Stomach smooth muscle (tissue), 2 donors: ENCODE measurements around the gene EN2.

ENCODE experiments used
- H3K27ac ChIP-seq: one replicate; pipeline ENCODE4 v1.7.0; 2013; ENCODE audit warnings: mild to moderate bottlenecking, low read length, inconsistent platforms
- H3K27me3 ChIP-seq, 2 donors: one replicate each; pipeline ENCODE4 v1.7.0; 2013; ENCODE audit warnings: low read length in 2 of 2; ENCODE audit not compliant: insufficient read depth in 2 of 2, control insufficient read depth in 1 of 2
- H3K36me3 ChIP-seq, 2 donors: one replicate each; pipeline ENCODE4 v1.7.0; 2013; ENCODE audit warnings: low read length in 2 of 2; ENCODE audit not compliant: control insufficient read depth in 2 of 2, insufficient read depth in 2 of 2
- H3K4me1 ChIP-seq: one replicate; pipeline ENCODE4 v1.7.0; 2013; ENCODE audit warnings: low read length; ENCODE audit not compliant: control insufficient read depth, insufficient read depth
- H3K4me3 ChIP-seq, 2 donors: one replicate each; pipeline ENCODE4 v1.7.0; 2013; ENCODE audit warnings: low read length in 2 of 2
- H3K9ac ChIP-seq, 2 donors: one replicate each; pipeline ENCODE4 v1.7.0; 2013; ENCODE audit warnings: low read length in 2 of 2, mild to moderate bottlenecking in 1 of 2
- H3K9me3 ChIP-seq, 2 donors: one replicate each; pipeline ENCODE4 v1.7.0; 2013; ENCODE audit warnings: low read length in 2 of 2; ENCODE audit not compliant: control insufficient read depth in 2 of 2
- donor health status: healthy.
- donor health status: Pancreatic carcinoma.

The EN2 gene

GRCh38 chr7:155418941-155419755 lies 38.8 kb upstream of the EN2 start:
- H3K4me1 ChIP-seq: no peaks in the 10 kb centered on the region
- no peak overlapping the region for H3K4me3 ChIP-seq
- no peak overlapping the region for H3K9ac ChIP-seq
- H3K27me3 ChIP-seq: peaks cover 14 to 26% of the 10 kb centered on the region in 2 donors
- no peaks in the 10 kb centered on the region for H3K9me3 ChIP-seq
- H3K36me3 ChIP-seq: no peaks in the 10 kb centered on the region
- no peak overlapping the region for H3K27ac ChIP-seq

DNA sequence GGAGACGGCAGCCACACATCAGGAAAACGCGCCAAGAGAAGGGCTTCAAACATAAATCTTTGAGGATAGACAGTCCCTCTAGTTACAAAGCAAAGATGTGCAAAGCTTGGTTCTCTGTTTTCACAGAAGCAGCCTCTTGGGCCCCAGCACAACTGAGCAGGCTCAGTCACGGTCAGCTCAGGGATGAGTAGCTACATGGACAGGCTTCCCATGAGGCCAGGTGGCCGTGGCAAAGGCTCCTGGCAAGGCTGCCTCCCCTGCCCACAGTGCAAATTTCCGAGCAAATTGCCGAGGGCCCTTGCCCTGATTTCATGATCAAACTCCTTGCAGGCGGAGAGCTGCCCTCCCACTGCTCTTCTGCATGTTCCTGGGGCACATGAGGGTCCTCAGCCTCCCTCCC lies 37.8 kb upstream of the EN2 start:
- Histone ChIP-seq H3K4me3 (no peak overlapping the region), H3K27ac (no peak overlapping the region), H3K4me1 (no peaks in the 10 kb centered on the region), H3K27me3 (peaks cover 14 to 28% of the 10 kb centered on the region in 2 donors), H3K9ac (no peak overlapping the region), H3K9me3 (no peaks in the 10 kb centered on the region), H3K36me3 (no peaks in the 10 kb centered on the region)

DNA sequence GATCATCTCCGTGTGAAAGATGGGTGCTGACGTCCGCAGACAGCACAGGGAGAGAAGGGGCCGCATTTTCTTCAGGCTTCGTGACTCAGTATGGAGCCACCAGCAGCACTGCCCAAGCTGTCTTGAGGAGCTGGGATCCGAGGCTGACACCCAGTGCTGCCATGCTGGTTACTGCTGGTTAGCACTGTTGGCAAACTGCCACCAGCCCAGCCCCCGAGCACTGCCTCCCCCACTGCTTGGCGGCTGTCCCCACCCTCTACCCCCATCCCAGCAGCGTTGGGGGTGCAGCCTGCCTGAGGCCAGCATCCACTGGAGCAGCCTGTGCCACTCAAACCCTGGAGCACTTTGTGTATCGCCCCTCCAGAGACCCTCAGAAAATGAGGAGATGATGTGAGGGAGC lies 35.8 kb upstream of the EN2 start:
- Histone ChIP-seq H3K36me3 (no peaks in the 10 kb centered on the region), H3K4me3 (no peak overlapping the region), H3K4me1 (no peaks in the 10 kb centered on the region), H3K27ac (no peak overlapping the region), H3K9me3 (no peaks in the 10 kb centered on the region), H3K9ac (no peak overlapping the region), H3K27me3 (peaks cover 14 to 36% of the 10 kb centered on the region in 2 donors)

GRCh38 chr7:155422599-155423336 lies 35.2 kb upstream of the EN2 start:
- H3K27me3 ChIP-seq: peaks cover 16 to 37% of the 10 kb centered on the region in 2 donors
- no peak overlapping the region for H3K27ac ChIP-seq
- H3K36me3 ChIP-seq: no peaks in the 10 kb centered on the region
- H3K9ac ChIP-seq: no peak overlapping the region
- H3K4me3 ChIP-seq: no peak overlapping the region
- no peaks in the 10 kb centered on the region for H3K4me1 ChIP-seq
- H3K9me3 ChIP-seq: no peaks in the 10 kb centered on the region

DNA sequence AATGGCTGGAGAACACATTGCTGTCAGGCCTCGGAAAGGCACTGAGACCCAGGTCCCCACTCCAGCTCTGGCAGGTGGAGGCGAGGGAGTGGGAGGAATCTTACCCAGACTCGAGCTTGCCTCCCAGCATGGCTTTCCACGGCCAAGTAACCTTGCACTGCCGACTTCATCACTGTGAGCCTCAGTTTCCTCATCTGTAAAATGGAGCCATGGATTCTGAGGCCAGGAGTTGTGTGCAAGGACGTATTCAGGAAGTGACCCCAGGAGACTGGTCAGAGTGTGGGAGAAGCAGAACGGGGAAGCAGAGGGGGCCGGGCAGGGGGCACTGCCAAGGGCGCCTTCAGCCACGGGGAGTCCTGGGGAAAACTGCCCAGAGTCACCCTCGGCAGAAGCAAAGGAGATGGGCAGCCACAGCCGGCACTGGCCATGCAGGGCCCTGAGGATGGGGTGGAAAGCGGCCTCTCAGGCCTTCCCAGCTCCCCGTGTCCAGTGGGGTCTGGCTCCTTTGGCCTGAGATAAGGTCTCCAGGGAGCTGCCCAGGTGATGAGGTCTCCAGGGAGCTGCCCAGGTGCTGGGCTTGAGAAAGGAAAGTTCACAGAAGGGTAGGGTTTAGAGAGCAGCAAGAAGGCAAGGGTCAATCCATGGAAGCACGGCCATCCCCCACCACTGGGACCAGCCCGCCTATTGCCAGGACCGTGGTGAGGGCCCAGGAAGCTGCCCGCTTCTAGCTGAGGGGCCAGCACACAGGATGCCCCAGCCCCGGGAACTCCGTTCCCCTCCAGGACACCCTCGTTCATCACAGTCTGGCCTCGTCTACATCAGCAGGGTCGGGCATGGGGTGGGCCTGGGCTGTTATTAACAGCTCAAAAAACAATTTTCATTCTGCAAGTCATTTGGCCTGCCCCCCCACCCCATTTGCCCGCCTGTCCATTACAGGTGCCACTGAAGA lies 34.3 kb upstream of the EN2 start:
- Histone ChIP-seq H3K4me1 (no peaks in the 10 kb centered on the region), H3K4me3 (no peak overlapping the region), H3K9me3 (no peaks in the 10 kb centered on the region), H3K27me3 (peaks cover 19 to 31% of the 10 kb centered on the region in 2 donors), H3K9ac (no peak overlapping the region), H3K36me3 (no peaks in the 10 kb centered on the region), H3K27ac (no peak overlapping the region)

GRCh38 chr7:155424301-155425010 lies 33.5 kb upstream of the EN2 start:
- Histone ChIP-seq H3K9me3 (no peaks in the 10 kb centered on the region), H3K27ac (no peak overlapping the region), H3K4me3 (no peak overlapping the region), H3K36me3 (no peaks in the 10 kb centered on the region), H3K27me3 (peaks cover 19 to 27% of the 10 kb centered on the region in 2 donors), H3K9ac (no peak overlapping the region), H3K4me1 (no peaks in the 10 kb centered on the region)

- H3K27me3 ChIP-seq: peaks cover 19 to 28% of the 10 kb centered on the region in 2 donors
Measured at GRCh38 chr7:155425011-155425340, 33.0 kb upstream of the EN2 start.

DNA sequence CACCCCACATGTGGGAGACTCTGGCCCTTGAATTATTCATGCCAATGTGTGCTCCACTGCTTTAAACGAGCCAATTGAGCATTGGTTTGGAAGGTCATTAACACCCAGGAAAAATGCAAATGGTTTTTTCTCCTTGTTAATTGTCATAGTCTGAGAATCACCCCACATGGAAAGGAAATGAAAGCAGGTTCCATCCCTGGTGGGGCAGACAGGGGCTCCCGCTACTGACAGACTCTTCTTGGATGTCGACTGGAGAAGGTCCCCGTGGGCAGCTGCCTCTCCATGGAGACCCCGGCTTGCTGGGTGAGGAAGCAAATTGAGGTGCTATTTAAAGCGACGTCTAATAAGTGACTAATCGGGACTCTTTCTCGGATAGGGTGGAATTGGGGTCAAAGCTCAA lies 32.0 kb upstream of the EN2 start:
- H3K27ac ChIP-seq: no peak overlapping the region
- H3K36me3 ChIP-seq: no peaks in the 10 kb centered on the region
- no peaks in the 10 kb centered on the region for H3K9me3 ChIP-seq
- no peaks in the 10 kb centered on the region for H3K4me1 ChIP-seq
- no peak overlapping the region for H3K4me3 ChIP-seq
- H3K9ac ChIP-seq: no peak overlapping the region
- H3K27me3 ChIP-seq: peaks cover 15 to 23% of the 10 kb centered on the region in 2 donors

More at GRCh38 chr7:155425011-155425340, 33.0 kb upstream of the EN2 start:
- Histone ChIP-seq H3K9me3 (no peaks in the 10 kb centered on the region), H3K4me1 (no peaks in the 10 kb centered on the region), H3K4me3 (no peak overlapping the region), H3K9ac (no peak overlapping the region), H3K36me3 (no peaks in the 10 kb centered on the region), H3K27ac (no peak overlapping the region)

GRCh38 chr7:155426543-155427410 lies 31.2 kb upstream of the EN2 start:
- Histone ChIP-seq H3K9me3 (no peaks in the 10 kb centered on the region), H3K9ac (no peak overlapping the region), H3K4me1 (no peaks in the 10 kb centered on the region), H3K27me3 (peaks cover 6 to 22% of the 10 kb centered on the region in 2 donors), H3K4me3 (no peak overlapping the region), H3K27ac (no peak overlapping the region), H3K36me3 (no peaks in the 10 kb centered on the region)
